H1 (cell line): ENCODE measurements around the gene TM4SF1. TPM values are rescaled to one million over a fixed set of nuclear protein-coding genes. Genes with fewer than 3 reads are reported as not detected.
A peak's percentile ranks its signal among the peaks of the same experiment; 100 is the strongest.

ENCODE experiments used
- CTCF ChIA-PET: fragments of 300-600 bp; sonication (Branson Sonifier 250); formaldehyde crosslinking; loops from one replicate; lab custom pipeline; 2021; ENCODE audit not compliant: partially characterized antibody; lab: Charles Lee
- POLR2A ChIA-PET: fragments of 300-600 bp; sonication (Branson Sonifier 250); formaldehyde crosslinking; loops from one replicate; lab custom pipeline; 2021; ENCODE audit warnings: inconsistent platforms; ENCODE audit not compliant: partially characterized antibody; lab: Charles Lee
- DNase-seq, 2 experiments: peaks; one replicate each; pipeline versions ENCODE4 v3.0.0 to v3.0.0-alpha.2; 2010 to 2022; ENCODE audit warnings: low spot score in 2 of 2, low read depth in 1 of 2, mixed read lengths in 1 of 2
- FAIRE-seq: peaks from 2 replicates; lab custom pipeline; 2011; peaks lifted over from hg19 to GRCh38; lab: Jason Lieb, UNC
- H2AFZ ChIP-seq: 2 replicates; pipeline ENCODE4 v1.8.1; 2012; ENCODE audit warnings: low read length, inconsistent platforms
- H2AK5ac ChIP-seq: 2 replicates; pipeline ENCODE4 v1.6.1; 2013; ENCODE audit warnings: low read depth, low read length
- H2BK120ac ChIP-seq: replicated peaks from 2 replicates; pipeline ENCODE3; 2013; ENCODE audit warnings: low read depth, low read length, inconsistent platforms
- H2BK12ac ChIP-seq: 2 replicates; pipeline ENCODE4 v1.6.1; 2013; ENCODE audit warnings: low read depth, low read length
- H2BK15ac ChIP-seq: 2 replicates; pipeline ENCODE4 v1.6.1; 2013; ENCODE audit warnings: low read length
- H2BK20ac ChIP-seq: 2 replicates; pipeline ENCODE4 v1.6.1; 2013; ENCODE audit warnings: low read length
- H2BK5ac ChIP-seq: 2 replicates; pipeline ENCODE4 v1.6.1; 2013; ENCODE audit warnings: low read depth, low read length
- H3K14ac ChIP-seq: 2 replicates; pipeline ENCODE4 v1.6.1; 2013; ENCODE audit warnings: inconsistent platforms; ENCODE audit not compliant: insufficient read length
- H3K18ac ChIP-seq: 2 replicates; pipeline ENCODE4 v1.6.1; 2013; ENCODE audit warnings: low read length; ENCODE audit errors: extremely low read depth
- H3K23ac ChIP-seq: 2 replicates; pipeline ENCODE4 v1.6.1; 2013; ENCODE audit warnings: inconsistent platforms; ENCODE audit not compliant: insufficient read length
- H3K23me2 ChIP-seq: 2 replicates; pipeline ENCODE4 v1.6.1; 2013; ENCODE audit warnings: low read depth, low read length
- H3K27ac ChIP-seq: 2 replicates; pipeline ENCODE4 v1.6.1; 2011; ENCODE audit warnings: low read depth, low read length, inconsistent platforms
- H3K27me3 ChIP-seq, 4 experiments: replicated peaks in 1 of 4; 1 replicate in 1 of 4; 2 replicates in 3 of 4; pipeline versions ENCODE4 v1.6.1 to v1.8.1; 2011 to 2013; ENCODE audit warnings: low read length in 3 of 4, mild to moderate bottlenecking in 3 of 4, inconsistent platforms in 2 of 4, mixed read lengths in 2 of 4, moderate library complexity in 1 of 4; ENCODE audit not compliant: control insufficient read depth in 3 of 4, insufficient read depth in 3 of 4; ENCODE audit errors: extremely low read depth in 1 of 4
- H3K36me3 ChIP-seq, 4 experiments: 2 replicates each; pipeline versions ENCODE4 v1.6.1 to v1.8.1; 2011 to 2013; ENCODE audit warnings: mild to moderate bottlenecking in 4 of 4, low read length in 3 of 4, moderate library complexity in 2 of 4, control low read depth in 1 of 4, inconsistent platforms in 1 of 4; ENCODE audit not compliant: insufficient read depth in 4 of 4, control insufficient read depth in 2 of 4
- H3K4ac ChIP-seq: replicated peaks from 2 replicates; pipeline ENCODE3; 2013; ENCODE audit warnings: low read length, low read depth, mixed read lengths, inconsistent platforms; ENCODE audit not compliant: insufficient read length
- H3K4me1 ChIP-seq, 4 experiments: replicated peaks in 1 of 4; 1 replicate in 1 of 4; 2 replicates in 3 of 4; pipeline versions ENCODE4 v1.6.1 to v1.8.1; 2011 to 2013; ENCODE audit warnings: low read length in 3 of 4, inconsistent platforms in 2 of 4, mixed read lengths in 1 of 4; ENCODE audit not compliant: insufficient read depth in 4 of 4, control insufficient read depth in 3 of 4
- H3K4me2 ChIP-seq, 2 experiments: 2 replicates each; pipeline versions ENCODE4 v1.6.1 to v1.8.1; 2011 to 2013; ENCODE audit warnings: low read depth in 2 of 2, low read length in 2 of 2, control low read depth in 1 of 2, inconsistent platforms in 1 of 2, mild to moderate bottlenecking in 1 of 2; ENCODE audit not compliant: insufficient read depth in 1 of 2
- H3K4me3 ChIP-seq, 4 experiments: fragments of 200-600, 300-600 bp in 1 of 4; sonication (generic), shearing (Covaris generic), sonication (Bioruptor Twin) in 1 of 4; 2 replicates each; pipeline versions ENCODE4 v1.5.1 to v1.8.1; 2011 to 2016; ENCODE audit warnings: low read length in 4 of 4, low read depth in 3 of 4, control low read depth in 2 of 4, inconsistent platforms in 2 of 4, mild to moderate bottlenecking in 2 of 4, mixed read lengths in 1 of 4, moderate library complexity in 1 of 4; ENCODE audit not compliant: insufficient read depth in 2 of 4; ENCODE audit errors: extremely low read depth in 1 of 4
- H3K56ac ChIP-seq: replicated peaks from 2 replicates; pipeline ENCODE3; 2013; ENCODE audit warnings: low read depth, mild to moderate bottlenecking, mixed read lengths, low read length, inconsistent platforms; ENCODE audit not compliant: insufficient read length
- H3K79me1 ChIP-seq: 2 replicates; pipeline ENCODE4 v1.6.1; 2013; ENCODE audit warnings: low read depth, low read length, control low read depth
- H3K79me2 ChIP-seq, 2 experiments: 2 replicates each; pipeline versions ENCODE4 v1.6.1 to v1.8.1; 2012 to 2013; ENCODE audit warnings: low read length in 2 of 2, mild to moderate bottlenecking in 2 of 2, inconsistent platforms in 1 of 2; ENCODE audit not compliant: insufficient read depth in 2 of 2, control insufficient read depth in 1 of 2
- H3K9ac ChIP-seq, 4 experiments: replicated peaks in 1 of 4; 1 replicate in 1 of 4; 2 replicates in 3 of 4; pipeline versions ENCODE4 v1.6.1 to v1.8.1; 2011 to 2013; ENCODE audit warnings: low read depth in 3 of 4, low read length in 3 of 4, control low read depth in 2 of 4, mild to moderate bottlenecking in 2 of 4, moderate library complexity in 2 of 4, inconsistent platforms in 1 of 4; ENCODE audit errors: extremely low read depth in 1 of 4
- H3K9me3 ChIP-seq, 2 experiments: 2 replicates each; pipeline versions ENCODE4 v1.6.1 to v1.8.1; 2012 to 2013; ENCODE audit warnings: mild to moderate bottlenecking in 2 of 2, moderate library complexity in 2 of 2, control low read depth in 1 of 2, inconsistent platforms in 1 of 2, low read depth in 1 of 2, low read length in 1 of 2, mixed read lengths in 1 of 2; ENCODE audit not compliant: insufficient read depth in 2 of 2
- H4K20me1 ChIP-seq, 2 experiments: replicated peaks in 1 of 2; 2 replicates each; pipeline versions ENCODE3 to v1.8.1; 2011 to 2013; ENCODE audit warnings: inconsistent platforms in 2 of 2, low read length in 2 of 2, mild to moderate bottlenecking in 1 of 2; ENCODE audit not compliant: insufficient read depth in 2 of 2, control insufficient read depth in 1 of 2
- H4K5ac ChIP-seq: 2 replicates; pipeline ENCODE4 v1.6.1; 2013; ENCODE audit warnings: low read length, low read depth, mixed read lengths, inconsistent platforms; ENCODE audit not compliant: insufficient read length
- H4K8ac ChIP-seq: 2 replicates; pipeline ENCODE4 v1.8.0; 2013; ENCODE audit warnings: mild to moderate bottlenecking, moderate library complexity, low read length, inconsistent platforms; ENCODE audit not compliant: insufficient read depth; ENCODE audit errors: extremely low read depth
- H4K91ac ChIP-seq: replicated peaks from 2 replicates; pipeline ENCODE3; 2013; ENCODE audit warnings: low read length, mixed read lengths, inconsistent platforms; ENCODE audit not compliant: insufficient read length
- CTBP2 ChIP-seq: IDR thresholded peaks from 2 replicates; pipeline ENCODE4 v1.7.0; 2011; ENCODE audit warnings: borderline replicate concordance, mild to moderate bottlenecking, moderate library complexity, mixed read lengths, low read length; ENCODE audit not compliant: insufficient read depth, insufficient read length
- HDAC2 ChIP-seq, 2 experiments: fragments of 300-600 bp in 1 of 2; sonication (generic) in 1 of 2; IDR thresholded peaks; 2 replicates each; pipeline ENCODE4 v1.6.1; 2011 to 2012; ENCODE audit warnings: low read depth in 2 of 2, low read length in 2 of 2, mild to moderate bottlenecking in 2 of 2, moderate library complexity in 2 of 2, borderline replicate concordance in 1 of 2, inconsistent platforms in 1 of 2
- HDAC6 ChIP-seq: IDR thresholded peaks from one replicate; pipeline ENCODE4 v1.7.1; 2012; ENCODE audit warnings: low read depth, mild to moderate bottlenecking, inconsistent platforms, low read length, moderate library complexity
- NRF1 ChIP-seq: IDR thresholded peaks from 2 replicates; pipeline ENCODE4 v1.6.1; 2011; ENCODE audit warnings: mild to moderate bottlenecking, low read depth, low read length, improper control_type of control experiment
- POLR2A ChIP-seq, 2 experiments: IDR thresholded peaks; 1 replicate in 1 of 2; 2 replicates in 1 of 2; pipeline ENCODE4 v1.6.1; 2011; ENCODE audit warnings: low read depth in 2 of 2, low read length in 2 of 2, mild to moderate bottlenecking in 2 of 2; ENCODE audit errors: control extremely low read depth in 1 of 2
- RXRA ChIP-seq: IDR thresholded peaks from 2 replicates; pipeline ENCODE4 v1.6.1; 2011; ENCODE audit warnings: low read depth, mild to moderate bottlenecking, low read length, moderate library complexity; ENCODE audit not compliant: insufficient read depth
- SIX5 ChIP-seq: IDR thresholded peaks from 2 replicates; pipeline ENCODE4 v1.6.1; 2011; ENCODE audit warnings: mild to moderate bottlenecking, low read depth, low read length
- SUZ12 ChIP-seq: fragments of 200-600 bp; sonication (generic); IDR thresholded peaks from 2 replicates; pipeline ENCODE4 v1.6.1; 2012; ENCODE audit warnings: mild to moderate bottlenecking, inconsistent platforms, low read length, moderate library complexity, mixed read lengths
- ZNF274 ChIP-seq: IDR thresholded peaks from 2 replicates; pipeline ENCODE4 v1.7.0; 2012; ENCODE audit warnings: low read length, borderline replicate concordance; ENCODE audit errors: extremely low read depth
- WGBS, 2 experiments: shearing (Covaris generic) in 1 of 2; methylation state at CpG; one replicate each; pipeline versions ENCODE4 v1.1.6 to v1.1.7; 2013 to 2015; ENCODE audit warnings: low lambda C conversion rate in 2 of 2, mixed read lengths in 2 of 2, inconsistent platforms in 1 of 2, low coverage in 1 of 2, missing lambda C conversion rate in 1 of 2; ENCODE audit not compliant: insufficient replicate concordance in 2 of 2, insufficient coverage in 1 of 2, insufficient read length in 1 of 2; ENCODE audit errors: extremely low coverage in 1 of 2, missing lambda C conversion rate in 1 of 2; 5-methylcytosine and 5-hydroxymethylcytosine counted together
- polyA plus RNA-seq, 7 experiments: library from polyadenylated mRNA; depleted of rRNA in 3 of 7; stranded (reverse) in 5 of 7; unstranded in 2 of 7; fragments of >200 nt in 5 of 7; fragments of 200-250 nt in 2 of 7; gene quantifications; 1 replicate in 5 of 7; 2 replicates in 1 of 7; 4 replicates in 1 of 7; pipeline versions ENCODE4 v1.2.1 to v1.2.3, GENCODE V29; 2011 to 2013; ENCODE audit warnings: missing spikeins in 2 of 7, mixed read lengths in 2 of 7
- total RNA-seq: library from RNA; stranded (reverse); fragmentation: NEBNext Ultra II Directional; extraction: Animal tissue kit (Norgen Biotek cat#: 25700); gene quantifications from 2 replicates; pipeline ENCODE4 v1.2.1, GENCODE V29; 2021
- TF ChIP-seq, protein P1 (sequence below): IDR thresholded peaks from 2 replicates; pipeline ENCODE4 v1.6.1; 2012; ENCODE audit warnings: inconsistent platforms

The TM4SF1 gene
- total and polyA plus RNA-seq, 2 of the 8 experiments (the other 6 are each of a cell fraction or from before 2014, with no cell fraction given) = 0.26 to 1.3 TPM

- H3K4me2 ChIP-seq = no peak overlapping the region
- no peak overlapping the region for H2BK12ac ChIP-seq
- no peak overlapping the region for H3K14ac ChIP-seq
- WGBS, 2 experiments = 93% methylated on average over 2 of the region's 2 CpGs; no CpG with 5 or more reads in 1 of the 2 experiments
- H3K27me3 ChIP-seq = no peaks in the 10 kb centered on the region
- no peak overlapping the region for H3K4ac ChIP-seq
- H3K18ac ChIP-seq = no peak overlapping the region
- H3K79me2 ChIP-seq = no peaks in the 10 kb centered on the region
- no peak overlapping the region for H3K27ac ChIP-seq
- no peaks in the 10 kb centered on the region for H3K23me2 ChIP-seq
- H3K56ac ChIP-seq = no peak overlapping the region
- no peak overlapping the region for H3K23ac ChIP-seq
- no peak for FAIRE-seq
- 0 out of 2 replicates have a peak overlapping the region, but pooled peaks have one; percentile 1 for H2BK20ac ChIP-seq
- H3K9me3 ChIP-seq = no peaks in the 10 kb centered on the region
- no peak overlapping the region for H4K91ac ChIP-seq
- H2BK5ac ChIP-seq = no peak overlapping the region
- H2AFZ ChIP-seq = peak overlapping the region; percentile 60; the same call in 1 of the 2 replicates
- H4K5ac ChIP-seq = no peak overlapping the region
- peaks cover 1 to 24% (median 20%) of the 10 kb centered on the region in 4 experiments for H3K4me1 ChIP-seq
- no peak overlapping the region for H2BK120ac ChIP-seq
- ChIA-PET POLR2A (no interaction called here), CTCF (interaction anchor here (1.5 to 2.2 kb wide), 3 partner anchors 15 to 117 kb away, joined by 3 to 7 read pairs (median 6); no protein-coding TSS in a partner anchor)
- H2AK5ac ChIP-seq = no peak overlapping the region
- no peak overlapping the region for H4K8ac ChIP-seq
- H3K79me1 ChIP-seq = no peaks in the 10 kb centered on the region
- H3K36me3 ChIP-seq = no peaks in the 10 kb centered on the region
- H2BK15ac ChIP-seq = no peak overlapping the region
- no peaks in the 10 kb centered on the region for H4K20me1 ChIP-seq
- no peak overlapping the region for H3K9ac ChIP-seq
- no peak overlapping the region for H3K4me3 ChIP-seq
- DNase-seq = no peak
- TF ChIP-seq CTBP2 = no peak
- no peak for TF ChIP-seq ZNF274
- TF ChIP-seq, protein P1, sequence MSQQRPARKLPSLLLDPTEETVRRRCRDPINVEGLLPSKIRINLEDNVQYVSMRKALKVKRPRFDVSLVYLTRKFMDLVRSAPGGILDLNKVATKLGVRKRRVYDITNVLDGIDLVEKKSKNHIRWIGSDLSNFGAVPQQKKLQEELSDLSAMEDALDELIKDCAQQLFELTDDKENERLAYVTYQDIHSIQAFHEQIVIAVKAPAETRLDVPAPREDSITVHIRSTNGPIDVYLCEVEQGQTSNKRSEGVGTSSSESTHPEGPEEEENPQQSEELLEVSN = no peak
- TF ChIP-seq SUZ12 = no peak
- TF ChIP-seq NRF1 = no peak
- TF ChIP-seq POLR2A (IDR thresholded peaks at IDR 0.05; ENCODE audit: control extremely low read depth in 1 of 2, low read depth in 2 of 2, low read length in 2 of 2) = no peak
- no peak for TF ChIP-seq SIX5
- TF ChIP-seq HDAC2 (IDR thresholded peaks at IDR 0.05; ENCODE audit: borderline replicate concordance in 1 of 2, low read depth in 2 of 2, low read length in 2 of 2) = no peak
- no peak for TF ChIP-seq HDAC6
- TF ChIP-seq RXRA = no peak
Observed at GRCh38 chr3:149371723-149372114, 5.7 kb downstream of the TM4SF1 start.
